A549 (cell line): ENCODE measurements around the gene DPP10.

Source experiments
- ATOH8 ChIP-seq: fragments of 250-450 bp; sonication (Bioruptor Pico); IDR thresholded peaks from 2 replicates; pipeline ENCODE4 v1.5.0; 2020; ENCODE audit warnings: low read depth, mild to moderate bottlenecking, moderate library complexity
- CTCF ChIP-seq: fragments of >200 bp; sonication (Bioruptor Twin); formaldehyde crosslinking; IDR thresholded peaks from 3 replicates; pipeline ENCODE4 v1.5.1; 2016
- EHMT2 ChIP-seq: fragments of 200-600 bp; sonication (generic); IDR thresholded peaks from 2 replicates; pipeline ENCODE4 v1.6.1; 2016; ENCODE audit warnings: antibody characterized with exemption, low read depth, mild to moderate bottlenecking, moderate library complexity
- JUNB ChIP-seq: fragments of >200 bp; sonication (Bioruptor Twin); formaldehyde crosslinking; IDR thresholded peaks from 2 replicates; pipeline ENCODE4 v1.6.1; 2016
- MAZ ChIP-seq: fragments of 150-350 bp; IDR thresholded peaks from 2 replicates; pipeline ENCODE4 v1.6.1; 2014; ENCODE audit warnings: antibody characterized with exemption, low read depth, low read length, borderline replicate concordance
- PHF8 ChIP-seq: fragments of 200-600 bp; sonication (generic); IDR thresholded peaks from 2 replicates; pipeline ENCODE4 v1.6.1; 2016; ENCODE audit warnings: low read depth, mild to moderate bottlenecking, antibody characterized with exemption, moderate library complexity, borderline replicate concordance
- POLR2A ChIP-seq: IDR thresholded peaks from 2 replicates; pipeline ENCODE4 v1.6.1; 2012; ENCODE audit warnings: mild to moderate bottlenecking, low read length

GRCh38 chr2:115011721-115012120 lies 569.3 kb downstream of the DPP10 start:
- TF ChIP-seq PHF8 (no peak), CTCF (no peak), ATOH8 (CRISPR knock-in tag) (no peak), POLR2A (no peak), EHMT2 (no peak), JUNB (no peak), MAZ (no peak)
